HG03342 (cell line): ENCODE measurements around the gene SIAH3.
"Not testable (repeated sequence)": the region's sequence is repeated elsewhere in the genome, so short reads cannot be mapped to it uniquely, and the experiment has no call there.

Source experiments
- ATAC-seq: cut with Tn5 transposase; IDR thresholded peaks from one replicate; pipeline ENCODE4 v1.9.1; 2021; ENCODE audit warnings: mild to moderate bottlenecking, moderate library complexity; ENCODE audit not compliant: unreplicated experiment

The SIAH3 gene, protein sequence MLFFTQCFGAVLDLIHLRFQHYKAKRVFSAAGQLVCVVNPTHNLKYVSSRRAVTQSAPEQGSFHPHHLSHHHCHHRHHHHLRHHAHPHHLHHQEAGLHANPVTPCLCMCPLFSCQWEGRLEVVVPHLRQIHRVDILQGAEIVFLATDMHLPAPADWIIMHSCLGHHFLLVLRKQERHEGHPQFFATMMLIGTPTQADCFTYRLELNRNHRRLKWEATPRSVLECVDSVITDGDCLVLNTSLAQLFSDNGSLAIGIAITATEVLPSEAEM

DNA sequence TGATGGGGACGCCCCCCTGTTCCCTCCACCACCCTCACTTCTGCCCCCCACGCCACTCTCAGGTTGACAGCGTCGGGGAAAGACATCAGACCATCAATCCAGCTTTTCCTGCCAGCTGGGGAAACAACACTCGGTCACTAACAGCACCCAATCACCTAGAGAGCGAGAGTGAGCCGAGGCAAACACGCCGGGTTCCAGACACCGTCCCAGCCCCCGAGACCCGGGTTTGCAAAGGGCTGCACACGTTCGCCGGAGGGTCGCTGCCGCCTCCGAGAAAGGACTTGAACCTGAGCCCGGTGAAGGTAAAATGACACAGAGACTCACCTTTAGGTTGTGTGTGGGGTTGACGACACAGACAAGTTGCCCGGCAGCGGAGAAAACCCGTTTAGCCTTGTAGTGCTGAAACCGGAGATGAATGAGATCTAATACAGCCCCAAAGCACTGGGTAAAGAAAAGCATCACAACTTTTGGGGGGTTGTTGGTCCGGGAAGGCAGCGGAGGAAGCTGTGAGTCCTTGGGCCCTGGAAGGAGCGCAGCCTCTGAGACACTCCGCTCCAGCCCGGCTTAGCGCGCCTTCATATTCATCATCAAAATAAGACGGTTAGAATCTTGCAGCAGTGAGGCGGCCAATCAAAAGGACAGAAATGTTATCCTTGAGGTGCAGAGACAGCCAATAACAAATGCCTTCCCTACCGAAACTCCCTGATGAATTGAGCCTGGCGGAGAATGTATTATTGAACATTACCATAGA lies at the start of gene SIAH3:
Gene SIAH3 (minus strand): TSS at position 583 of the 751 bp plus-strand sequence. CDS start 124 bp downstream, at position 459.
- no peak for ATAC-seq

GRCh38 chr13:45899406-45899805 lies 47.9 kb upstream of the SIAH3 start:
- ATAC-seq, result no peak

GRCh38 chr13:45897562-45897961 lies 46.0 kb upstream of the SIAH3 start:
- no peak for ATAC-seq

DNA sequence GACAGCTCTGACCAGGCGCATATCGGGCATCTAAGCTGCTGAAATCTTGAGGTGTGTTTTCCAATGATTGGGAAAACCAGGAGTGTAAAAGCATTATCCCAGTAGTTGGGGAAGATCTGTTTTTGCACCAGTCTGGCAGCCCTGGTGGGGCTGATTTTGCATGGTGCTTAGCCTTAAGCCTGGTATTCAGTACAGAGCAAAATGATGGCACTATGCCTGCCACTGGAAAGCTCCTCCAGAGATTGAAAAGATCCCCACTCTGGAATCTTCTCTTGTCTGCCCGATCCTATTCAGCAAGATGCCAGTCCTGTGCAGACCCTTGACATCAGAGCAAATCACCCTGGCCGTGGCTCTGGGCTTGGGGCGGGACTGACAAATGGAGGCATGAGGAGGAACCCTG lies 44.7 kb upstream of the SIAH3 start:
- no peak for ATAC-seq

- no peak for ATAC-seq
These were observed 44.3 kb upstream of the SIAH3 start for GRCh38 chr13:45895881-45896280.

DNA sequence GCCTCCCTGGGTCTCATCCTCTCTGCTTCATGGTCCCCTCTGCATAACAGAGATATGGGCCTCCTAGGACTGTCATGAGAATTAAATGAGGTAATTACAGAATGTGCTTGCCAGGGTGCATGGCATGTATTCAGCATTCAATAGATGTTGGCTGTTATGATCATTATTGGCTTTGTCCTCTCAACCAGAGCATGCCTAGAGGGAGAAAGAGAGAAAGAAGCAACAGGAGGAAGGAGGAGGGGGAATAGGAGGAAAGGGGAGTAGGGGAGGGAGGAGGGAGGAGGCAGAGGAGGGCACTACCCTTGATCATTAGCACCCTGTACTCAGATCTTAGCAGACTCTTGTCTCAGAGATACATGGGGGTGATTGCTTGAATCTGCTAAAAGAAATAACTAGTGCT lies 41.0 kb upstream of the SIAH3 start:
- no peak for ATAC-seq

DNA sequence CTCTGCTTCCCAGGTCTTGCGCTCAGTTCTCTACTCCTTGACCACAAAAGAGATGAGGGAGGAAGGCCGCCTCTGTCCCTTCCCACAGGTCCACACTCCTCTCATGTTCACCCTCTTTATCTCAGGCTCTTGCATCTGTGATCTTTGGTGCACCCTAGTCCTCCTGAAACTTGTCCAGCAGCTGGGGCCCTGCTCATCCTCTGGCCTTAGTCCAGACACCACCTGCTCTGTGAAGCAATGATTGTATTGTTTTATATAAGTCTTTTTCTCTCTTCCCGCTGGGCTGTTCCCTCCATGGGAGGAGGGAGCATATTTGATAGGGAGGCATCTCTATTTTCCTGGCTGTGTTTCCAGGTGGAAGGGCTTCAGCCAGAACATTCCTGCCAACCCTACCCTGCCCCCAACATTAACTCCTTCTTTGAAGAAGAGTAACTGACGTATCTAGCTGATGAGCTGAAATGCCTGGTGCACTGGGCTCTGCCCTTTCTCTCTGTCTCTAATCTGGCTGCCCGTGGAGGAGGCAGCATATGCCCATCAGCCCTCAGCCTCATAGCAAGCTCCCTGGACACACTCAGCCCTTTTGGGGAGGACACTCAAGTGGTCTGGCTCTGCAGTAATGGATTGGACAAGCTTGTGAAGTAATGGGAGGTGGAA lies 38.2 kb upstream of the SIAH3 start:
- ATAC-seq, result no peak

- no peak for ATAC-seq
These were observed 34.9 kb upstream of the SIAH3 start for GRCh38 chr13:45886466-45886865.

GRCh38 chr13:45885194-45885593 lies 33.6 kb upstream of the SIAH3 start:
- ATAC-seq, result no peak

DNA sequence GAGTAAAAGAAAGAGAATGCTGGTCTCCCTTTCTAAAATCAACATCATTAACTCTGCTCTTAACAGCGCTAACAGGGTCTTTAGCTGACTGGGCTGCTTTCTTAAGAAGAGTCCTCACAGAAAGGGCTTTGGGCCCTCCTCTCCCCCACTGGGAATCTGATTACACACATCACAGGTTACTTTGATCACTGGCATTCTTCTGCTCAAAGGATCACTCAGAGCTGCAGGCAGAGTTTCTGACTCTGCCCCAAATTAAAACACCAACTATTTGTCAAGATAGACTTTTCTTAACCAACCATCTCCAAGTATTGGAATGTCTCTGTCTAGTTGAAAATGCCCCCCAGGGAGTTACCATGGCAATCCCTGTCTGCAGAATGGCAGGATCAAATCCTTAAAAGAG lies 31.1 kb upstream of the SIAH3 start:
- no peak for ATAC-seq

GRCh38 chr13:45881353-45881752 lies 29.8 kb upstream of the SIAH3 start:
- no peak for ATAC-seq

- ATAC-seq, result no peak
These were observed 28.7 kb upstream of the SIAH3 start for GRCh38 chr13:45880242-45880641.

DNA sequence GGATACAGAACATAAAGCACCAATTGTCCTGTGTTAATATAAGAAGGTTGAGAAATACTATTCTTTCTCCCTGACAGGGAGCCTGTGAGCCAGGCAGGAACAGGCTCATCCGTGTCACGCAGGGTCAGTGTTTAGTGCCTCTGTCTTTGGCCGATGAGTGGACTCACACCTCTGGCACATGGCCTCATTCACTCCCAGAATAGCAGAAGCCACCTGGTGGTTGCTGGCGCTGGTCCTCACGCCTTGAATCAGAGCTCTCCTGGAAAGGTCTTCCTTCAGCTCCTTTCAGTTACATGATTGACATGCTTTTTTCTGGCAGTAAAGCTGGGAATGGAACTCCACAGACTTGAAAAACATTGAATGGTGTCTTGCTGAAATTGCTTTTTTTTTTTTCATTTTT lies 28.1 kb upstream of the SIAH3 start:
- no peak for ATAC-seq

DNA sequence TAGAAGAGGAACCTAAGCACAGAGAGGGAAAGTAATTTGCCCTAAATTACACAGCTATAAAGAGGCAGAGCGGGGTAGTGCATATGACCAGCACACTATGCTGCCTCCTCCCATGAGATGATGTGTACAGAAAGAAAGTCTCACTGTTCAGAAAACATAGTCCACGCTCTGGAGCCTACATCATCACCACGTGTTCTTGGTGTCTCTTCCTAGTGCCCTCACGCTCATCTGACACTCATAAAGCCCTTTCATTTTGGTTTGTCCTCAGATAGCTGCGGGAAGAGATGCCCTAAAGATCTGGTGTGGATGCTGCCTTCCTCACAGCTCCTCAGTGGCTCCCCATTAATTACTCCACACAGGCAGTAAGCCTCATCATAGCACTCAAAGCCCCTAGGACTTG lies 27.4 kb upstream of the SIAH3 start:
- ATAC-seq, result no peak

- ATAC-seq, result no peak
These were observed 25.2 kb upstream of the SIAH3 start for GRCh38 chr13:45876781-45877180.

DNA sequence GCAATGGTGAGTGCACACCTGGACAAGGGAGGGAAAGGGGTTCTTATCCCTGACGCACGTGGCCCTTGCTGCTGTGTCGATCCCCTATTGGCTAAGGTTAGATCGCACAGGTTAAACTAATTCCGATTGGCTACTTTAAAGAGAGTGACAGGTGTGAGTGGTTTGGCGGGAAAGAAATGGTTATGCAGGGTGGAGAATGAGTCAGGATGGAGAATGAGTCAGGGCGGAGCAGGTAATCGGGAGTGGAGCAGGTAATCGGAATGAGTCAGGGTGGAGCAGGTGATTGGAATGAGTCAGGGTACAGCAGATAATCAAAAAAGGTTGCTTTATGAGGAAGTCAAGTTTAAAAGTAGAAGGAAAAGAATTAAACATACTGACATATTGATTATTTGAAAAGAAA lies 24.4 kb upstream of the SIAH3 start:
- ATAC-seq, result no peak

- no peak for ATAC-seq
These were observed 22.2 kb upstream of the SIAH3 start for GRCh38 chr13:45873491-45874325.

GRCh38 chr13:45872566-45872965 lies 21.0 kb upstream of the SIAH3 start:
- no peak for ATAC-seq

DNA sequence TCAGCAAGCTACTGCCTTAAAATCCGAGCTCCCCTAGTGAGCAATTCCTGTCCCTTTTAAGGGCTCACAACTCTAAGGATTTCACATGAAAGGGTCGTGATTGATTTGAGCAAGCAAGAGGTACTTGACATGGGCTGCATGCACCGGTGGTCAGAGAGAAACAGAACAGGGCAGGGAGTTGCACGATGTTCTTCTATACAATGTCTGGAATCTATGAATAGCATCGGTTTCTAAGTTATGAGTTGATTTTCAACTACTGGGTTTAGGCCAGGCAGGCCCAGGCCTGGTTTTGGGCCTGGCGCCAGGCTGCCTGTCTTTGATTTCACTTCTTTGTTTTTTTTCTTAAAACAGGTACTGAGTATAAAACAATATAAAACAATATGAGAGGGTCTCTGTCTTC lies 19.6 kb upstream of the SIAH3 start:
- not testable (repeated sequence) for ATAC-seq

DNA sequence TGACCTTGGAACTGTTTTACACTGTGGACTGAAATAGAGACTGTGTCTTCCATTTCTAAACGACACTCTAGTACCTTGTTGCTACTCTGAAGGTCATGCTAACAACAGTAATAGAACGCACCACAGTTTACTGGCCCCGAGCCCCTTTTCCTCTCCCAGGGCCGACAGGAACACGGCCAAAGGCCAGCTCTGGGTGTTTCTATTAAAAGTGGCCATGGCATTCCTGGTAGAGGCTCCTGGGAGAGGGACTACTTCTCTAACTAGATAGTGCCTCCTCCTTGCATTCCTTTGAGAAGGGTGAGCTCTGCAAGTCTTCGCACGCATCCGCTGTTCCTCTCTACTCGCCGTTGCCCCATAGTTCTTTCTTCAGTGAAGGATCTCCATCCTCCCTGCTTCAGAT lies 18.7 kb upstream of the SIAH3 start:
- ATAC-seq, result no peak

DNA sequence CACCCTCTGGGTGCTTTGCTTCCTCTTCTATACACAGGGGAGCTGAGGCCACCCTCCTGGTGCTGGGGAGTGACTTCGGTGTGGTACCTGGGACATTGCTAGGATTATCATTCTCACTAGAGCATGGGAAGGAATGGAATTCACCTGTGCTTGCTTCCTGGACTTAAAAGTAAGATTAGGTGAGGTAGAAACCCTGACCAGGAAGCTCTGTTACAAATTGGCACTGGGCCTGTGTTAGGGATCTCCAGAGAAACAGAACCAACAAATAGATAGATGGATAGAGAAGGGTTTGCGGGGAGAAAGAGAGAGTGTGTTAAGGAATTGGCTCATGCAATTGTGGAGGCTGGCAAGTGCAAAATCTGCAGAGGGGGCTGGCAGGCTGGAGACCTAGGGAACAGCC lies 13.9 kb upstream of the SIAH3 start:
- ATAC-seq, result no peak
